Duodenal mucosa (tissue), 2 donors: ENCODE data around the gene EXOC4.

Experiments used
- H3K27ac ChIP-seq: one replicate; pipeline ENCODE4 v1.7.0; 2013; ENCODE audit warnings: low read depth, low read length
- H3K27me3 ChIP-seq, 2 donors: one replicate each; pipeline ENCODE4 v1.7.0; 2013; ENCODE audit warnings: low read length in 2 of 2, control low read depth in 1 of 2; ENCODE audit not compliant: insufficient read depth in 2 of 2, control insufficient read depth in 1 of 2
- H3K36me3 ChIP-seq, 2 donors: one replicate each; pipeline ENCODE4 v1.7.0; 2013; ENCODE audit warnings: low read length in 2 of 2, control low read depth in 1 of 2; ENCODE audit not compliant: insufficient read depth in 2 of 2, control insufficient read depth in 1 of 2
- H3K4me1 ChIP-seq, 2 donors: one replicate each; pipeline ENCODE4 v1.7.0; 2013; ENCODE audit warnings: low read length in 2 of 2, control low read depth in 1 of 2; ENCODE audit not compliant: insufficient read depth in 2 of 2, control insufficient read depth in 1 of 2
- H3K4me3 ChIP-seq, 2 donors: one replicate each; pipeline ENCODE4 v1.7.0; 2013; ENCODE audit warnings: low read length in 2 of 2, low read depth in 1 of 2
- H3K9ac ChIP-seq, 2 donors: one replicate each; pipeline ENCODE4 v1.7.0; 2013; ENCODE audit warnings: low read length in 2 of 2, low read depth in 1 of 2
- H3K9me3 ChIP-seq, 2 donors: one replicate each; pipeline ENCODE4 v1.7.0; 2013; ENCODE audit warnings: low read length in 2 of 2, control low read depth in 1 of 2; ENCODE audit not compliant: control insufficient read depth in 1 of 2

The EXOC4 gene

DNA sequence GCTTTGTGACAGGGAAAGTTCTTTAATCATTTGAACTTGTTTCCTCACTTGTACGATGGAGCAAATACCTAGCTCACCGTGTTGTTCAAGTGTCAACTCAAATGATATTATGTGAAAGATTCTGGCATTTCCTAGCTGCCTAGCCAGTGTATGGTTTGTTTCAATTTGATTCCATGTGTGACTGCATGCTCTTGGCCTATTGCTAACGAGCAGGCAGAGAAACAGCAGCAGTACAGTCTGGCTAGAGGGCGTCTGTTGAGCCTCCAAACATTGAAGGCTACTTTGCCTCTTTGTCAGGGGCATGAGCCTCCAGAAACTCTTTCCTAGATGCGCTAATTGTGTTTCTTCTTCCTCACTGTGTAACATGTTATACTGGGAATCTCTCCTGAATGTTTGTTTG lies 417.4 kb downstream of the EXOC4 start:
- Histone ChIP-seq H3K9ac (no peak overlapping the region), H3K4me1 (no peaks in the 10 kb centered on the region), H3K4me3 (no peak overlapping the region)

DNA sequence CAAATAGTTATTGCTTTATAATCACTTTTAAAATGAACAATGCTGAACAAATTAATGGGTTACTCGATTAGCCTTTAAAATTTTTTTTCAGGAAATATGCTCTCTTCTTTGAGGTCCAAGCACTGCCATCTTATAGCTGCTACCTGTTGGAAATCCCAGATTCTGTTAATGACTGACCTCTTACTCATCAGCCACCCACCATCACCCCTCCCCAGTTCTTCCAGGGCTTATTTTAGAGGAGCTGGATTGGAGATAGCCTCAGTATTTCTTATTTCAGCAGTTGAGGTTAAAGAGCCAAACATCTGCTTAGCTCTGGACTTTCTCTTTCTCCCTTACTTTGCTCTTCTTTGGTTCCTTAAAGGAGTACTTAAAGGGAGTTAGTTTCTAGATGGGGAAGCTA lies 420.0 kb downstream of the EXOC4 start:
- no peak overlapping the region for H3K4me3 ChIP-seq
- H3K27me3 ChIP-seq, result no peaks in the 10 kb centered on the region
- no peaks in the 10 kb centered on the region for H3K36me3 ChIP-seq
- no peak overlapping the region for H3K27ac ChIP-seq
- H3K4me1 ChIP-seq, result no peaks in the 10 kb centered on the region
- no peaks in the 10 kb centered on the region for H3K9me3 ChIP-seq
- no peak overlapping the region for H3K9ac ChIP-seq

More for the DNA sequence above, 417.4 kb downstream of the EXOC4 start:
- Histone ChIP-seq H3K27me3 (no peaks in the 10 kb centered on the region), H3K27ac (no peak overlapping the region), H3K36me3 (no peaks in the 10 kb centered on the region), H3K9me3 (no peaks in the 10 kb centered on the region)

DNA sequence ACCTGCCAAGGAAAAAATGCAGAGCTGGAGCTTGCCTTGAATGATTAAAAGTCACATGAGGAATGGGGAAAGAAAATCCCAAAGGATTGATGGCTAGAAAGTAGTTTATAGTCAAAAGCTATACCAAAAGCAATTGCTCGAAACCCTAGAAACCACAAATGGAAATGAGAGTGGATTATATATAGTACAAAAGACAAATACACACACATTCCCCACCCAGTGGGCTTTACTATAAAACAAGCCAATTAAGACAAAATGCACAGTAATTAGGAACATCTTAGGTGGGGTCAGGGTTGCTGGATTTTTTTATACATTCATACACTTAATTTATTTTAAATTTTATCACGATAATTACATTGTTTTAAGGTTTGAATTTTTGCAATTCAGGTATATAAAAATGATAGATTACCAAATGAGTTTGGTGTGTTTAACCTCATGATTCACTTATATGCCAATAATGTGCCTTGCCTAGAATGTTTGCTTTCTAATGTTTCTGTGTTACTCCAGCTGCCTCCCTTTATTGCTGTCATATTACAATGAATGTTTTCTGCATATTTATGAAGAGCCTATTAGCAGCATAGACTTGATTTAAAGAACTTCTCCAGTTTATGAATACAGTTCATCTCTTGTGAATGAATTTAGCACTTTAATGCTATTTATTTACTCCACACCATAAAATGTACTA lies 421.3 kb downstream of the EXOC4 start:
- Histone ChIP-seq H3K4me1 (no peaks in the 10 kb centered on the region), H3K27ac (no peak overlapping the region), H3K9me3 (no peaks in the 10 kb centered on the region), H3K4me3 (no peak overlapping the region), H3K27me3 (no peaks in the 10 kb centered on the region), H3K9ac (no peak overlapping the region), H3K36me3 (no peaks in the 10 kb centered on the region)

DNA sequence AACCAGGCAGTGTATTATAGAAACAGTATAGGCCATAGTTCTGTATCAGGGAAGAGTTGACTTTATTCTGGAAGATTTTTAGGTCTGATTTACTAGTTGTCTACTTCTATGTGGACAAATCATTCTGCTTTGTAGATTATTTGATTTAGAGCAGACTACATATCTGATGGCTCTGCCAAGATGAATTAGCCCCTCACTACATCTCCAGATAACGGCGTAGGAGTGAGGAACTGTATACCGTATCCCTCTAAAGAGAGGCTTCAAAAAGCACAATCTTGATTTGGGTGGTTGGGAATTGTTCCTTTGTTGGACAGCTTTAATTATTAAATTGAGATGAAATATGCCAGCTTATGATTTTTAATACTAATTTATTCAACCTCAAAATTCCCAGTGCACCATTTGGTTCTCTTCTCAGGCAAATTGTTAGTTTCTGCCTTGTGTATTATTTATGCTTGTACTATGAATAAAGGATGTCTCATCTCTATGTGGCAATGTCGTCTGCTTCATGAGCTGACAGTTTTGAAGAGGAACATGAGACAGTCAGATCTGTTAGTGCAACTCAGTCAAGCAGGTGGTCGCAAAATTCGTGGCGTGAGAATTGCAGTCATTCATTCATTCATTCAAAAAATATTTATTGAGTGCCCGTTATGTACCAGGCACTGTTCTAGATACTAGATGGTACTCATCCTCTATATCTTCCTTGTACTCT lies 422.8 kb downstream of the EXOC4 start:
- no peak overlapping the region for H3K9ac ChIP-seq
- no peaks in the 10 kb centered on the region for H3K4me1 ChIP-seq
- H3K36me3 ChIP-seq, result no peaks in the 10 kb centered on the region
- no peaks in the 10 kb centered on the region for H3K27me3 ChIP-seq
- H3K27ac ChIP-seq, result no peak overlapping the region
- H3K4me3 ChIP-seq, result no peak overlapping the region
- no peaks in the 10 kb centered on the region for H3K9me3 ChIP-seq

DNA sequence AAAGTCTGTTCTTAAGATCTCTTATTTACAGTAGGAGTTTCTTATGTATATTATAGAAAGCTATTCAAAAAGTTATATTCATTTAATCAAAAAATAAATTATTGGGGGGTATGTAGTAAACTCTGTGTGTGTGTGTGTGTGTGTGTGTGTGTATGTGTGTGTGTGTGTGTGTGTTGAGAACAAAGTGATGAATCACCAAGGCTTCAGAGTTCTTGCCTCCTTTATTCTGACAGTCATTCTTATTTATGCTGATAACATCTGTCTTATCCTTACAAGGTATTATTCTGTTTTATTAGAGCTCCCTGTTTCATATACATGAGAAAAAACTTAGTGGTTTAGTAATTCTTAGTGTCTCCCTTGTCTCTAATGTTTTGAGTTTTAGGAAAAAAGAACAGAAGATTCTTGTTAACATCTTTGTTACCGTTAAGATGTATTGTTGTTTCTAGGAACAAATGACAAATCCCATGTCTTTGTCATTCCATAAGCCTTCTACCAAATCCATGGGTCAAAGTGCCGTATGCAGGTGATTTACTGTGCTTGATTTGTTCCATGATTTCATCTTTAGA lies 424.0 kb downstream of the EXOC4 start:
- H3K27me3 ChIP-seq, result no peaks in the 10 kb centered on the region
- no peaks in the 10 kb centered on the region for H3K9me3 ChIP-seq
- H3K4me3 ChIP-seq, result no peak overlapping the region

DNA sequence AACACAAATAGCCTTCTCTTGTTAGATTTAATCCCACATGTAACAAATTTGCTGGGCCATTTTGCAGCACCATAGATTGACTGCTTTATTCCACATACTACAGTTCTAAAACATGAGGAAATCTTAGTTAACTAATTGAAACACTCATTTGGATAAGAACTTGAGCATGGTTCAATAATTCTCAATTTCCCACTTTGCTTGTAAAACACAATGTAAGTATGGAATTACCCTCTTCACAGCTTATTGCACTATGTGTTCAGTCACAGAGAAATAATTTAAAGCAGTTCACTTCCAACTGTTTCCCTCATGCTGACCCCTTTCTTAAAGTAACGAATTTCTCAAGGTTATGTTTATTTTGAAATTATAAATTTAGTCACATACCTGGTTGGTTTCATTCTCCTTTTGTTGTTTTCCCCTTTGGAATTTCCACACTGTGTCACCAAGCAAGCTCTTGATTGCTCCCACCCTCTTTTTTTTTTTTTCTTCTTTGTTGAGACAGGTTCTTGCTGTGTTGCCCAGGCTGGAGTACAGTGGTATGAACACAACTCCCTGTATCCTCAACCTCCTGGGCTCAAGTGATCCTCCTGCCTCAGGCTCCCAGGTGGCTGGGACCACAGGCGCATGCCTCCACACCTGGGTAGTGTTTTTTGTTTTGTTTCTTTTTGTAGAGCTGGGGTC lies 425.4 kb downstream of the EXOC4 start:
- H3K9ac ChIP-seq, result no peak overlapping the region
- H3K9me3 ChIP-seq, result no peaks in the 10 kb centered on the region
- H3K27me3 ChIP-seq, result no peaks in the 10 kb centered on the region
- H3K27ac ChIP-seq, result no peak overlapping the region
- H3K4me3 ChIP-seq, result no peak overlapping the region
- no peaks in the 10 kb centered on the region for H3K4me1 ChIP-seq
- no peaks in the 10 kb centered on the region for H3K36me3 ChIP-seq

More for the DNA sequence above, 424.0 kb downstream of the EXOC4 start:
- Histone ChIP-seq H3K9ac (no peak overlapping the region), H3K36me3 (no peaks in the 10 kb centered on the region), H3K4me1 (no peaks in the 10 kb centered on the region), H3K27ac (no peak overlapping the region)

DNA sequence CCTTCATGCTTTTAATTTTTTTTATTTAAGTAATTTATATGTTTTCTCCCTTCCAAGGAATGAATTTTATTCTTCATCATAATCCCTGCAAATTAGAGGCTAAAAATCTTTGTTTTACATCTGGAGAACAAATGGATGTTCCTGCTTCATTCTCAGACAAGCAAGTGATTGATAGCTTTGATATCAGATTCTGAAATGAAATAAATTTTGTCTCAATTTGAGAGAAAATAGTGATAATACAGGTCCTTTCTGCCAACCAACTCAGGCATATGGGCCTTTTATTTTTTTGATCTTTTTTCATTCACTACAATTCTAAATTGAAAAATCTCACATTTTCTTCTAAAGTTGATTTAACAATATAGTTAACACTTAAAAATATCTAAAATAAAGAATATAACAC lies 427.1 kb downstream of the EXOC4 start:
- Histone ChIP-seq H3K4me3 (no peak overlapping the region), H3K9me3 (no peaks in the 10 kb centered on the region), H3K27ac (no peak overlapping the region), H3K4me1 (no peaks in the 10 kb centered on the region), H3K27me3 (no peaks in the 10 kb centered on the region), H3K36me3 (no peaks in the 10 kb centered on the region), H3K9ac (no peak overlapping the region)

DNA sequence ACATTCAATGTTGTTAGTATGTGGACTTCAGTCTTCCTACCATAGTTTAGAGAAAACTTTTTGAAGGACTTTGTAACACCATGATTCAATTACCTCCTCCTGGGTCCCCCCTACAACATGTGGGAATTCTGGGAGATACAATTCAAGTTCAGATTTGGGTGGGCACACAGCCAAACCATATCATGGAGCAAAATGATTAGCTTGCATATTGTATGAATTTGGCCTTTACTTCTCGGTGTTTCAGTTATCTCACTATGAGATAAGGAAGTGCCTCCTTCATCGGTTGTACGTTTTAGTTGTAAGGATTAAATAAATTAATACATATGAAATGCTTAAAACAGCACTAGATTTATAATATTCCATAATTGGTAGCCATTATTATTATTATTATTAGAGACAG lies 428.7 kb downstream of the EXOC4 start:
- Histone ChIP-seq H3K27ac (no peak overlapping the region), H3K27me3 (no peaks in the 10 kb centered on the region), H3K9ac (no peak overlapping the region), H3K36me3 (no peaks in the 10 kb centered on the region), H3K4me1 (no peaks in the 10 kb centered on the region), H3K9me3 (no peaks in the 10 kb centered on the region), H3K4me3 (no peak overlapping the region)

DNA sequence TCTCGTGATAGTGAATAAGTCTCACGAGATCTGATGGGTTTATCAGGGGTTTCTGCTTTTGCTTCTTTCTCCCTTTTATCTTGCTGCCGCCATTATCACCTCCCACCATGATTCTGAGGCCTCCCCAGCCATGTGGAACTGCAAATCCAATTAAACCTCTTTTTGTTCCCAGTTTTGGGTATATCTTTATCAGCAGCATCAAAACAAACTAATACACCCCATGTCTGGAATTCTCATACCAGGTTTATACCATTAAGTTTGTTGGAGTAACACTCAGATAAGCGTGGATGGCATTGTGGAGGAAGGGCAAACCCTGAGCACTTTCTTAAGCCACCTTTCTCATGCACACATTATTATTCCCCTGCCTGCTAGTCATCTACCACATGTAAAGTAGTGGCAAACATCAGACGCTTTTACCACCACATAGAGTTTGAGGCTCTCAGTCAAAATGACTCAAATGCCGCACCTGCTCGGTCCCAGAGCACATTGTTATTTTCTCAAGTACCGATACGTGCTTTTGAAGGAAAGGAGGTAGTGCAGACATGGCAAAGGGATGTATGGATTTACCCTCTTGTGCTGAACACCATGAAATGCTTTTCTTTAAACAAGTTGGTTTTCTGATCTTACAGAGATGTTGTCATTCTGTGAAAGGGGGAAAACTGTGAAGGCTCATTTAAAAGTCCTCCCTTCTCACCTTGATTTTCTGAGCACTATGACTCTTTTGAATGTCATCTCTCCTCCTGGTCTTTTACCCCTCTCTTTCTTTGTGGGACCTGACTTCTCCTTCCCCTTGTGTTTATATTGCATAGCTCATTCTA lies 429.7 kb downstream of the EXOC4 start:
- Histone ChIP-seq H3K4me3 (no peak overlapping the region), H3K9ac (no peak overlapping the region), H3K9me3 (no peaks in the 10 kb centered on the region), H3K4me1 (no peaks in the 10 kb centered on the region), H3K27me3 (no peaks in the 10 kb centered on the region), H3K27ac (no peak overlapping the region), H3K36me3 (no peaks in the 10 kb centered on the region)

DNA sequence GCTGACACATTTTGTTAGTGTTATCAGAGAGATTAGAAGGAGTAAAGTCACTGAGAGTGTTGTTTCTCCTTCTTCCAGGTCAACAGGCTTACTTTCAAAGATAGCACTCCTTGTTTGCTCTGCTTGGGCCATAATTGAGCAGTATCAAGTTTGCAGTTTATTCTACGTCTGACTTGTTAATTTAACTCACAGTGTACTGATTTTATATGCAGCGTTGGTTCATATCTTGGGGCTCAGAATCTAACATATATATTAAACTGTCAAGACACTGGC lies 430.2 kb downstream of the EXOC4 start:
- no peaks in the 10 kb centered on the region for H3K36me3 ChIP-seq

More for the DNA sequence above, 430.2 kb downstream of the EXOC4 start:
- Histone ChIP-seq H3K9ac (no peak overlapping the region), H3K27me3 (no peaks in the 10 kb centered on the region), H3K9me3 (no peaks in the 10 kb centered on the region), H3K4me1 (no peaks in the 10 kb centered on the region), H3K27ac (no peak overlapping the region), H3K4me3 (no peak overlapping the region)
